GM12878 (cell line): ENCODE data around the gene C3orf20. TPM values are rescaled to one million over a fixed set of nuclear protein-coding genes. Genes with fewer than 3 reads are reported as not detected.

Source experiments
- ATAC-seq: fragments of 200-7000 bp; cut with Tn5 transposase; 3 replicates; pipeline ENCODE4 v1.9.1; 2020; ENCODE audit warnings: mild to moderate bottlenecking, moderate library complexity
- BruUV-seq: library from RNA; stranded (reverse); fragments of 400-500 nt; replicated peaks from 2 replicates; lab custom pipeline; 2021; lab: Mats Ljungman, UMichigan
- CTCF ChIA-PET: fragments of 300-600 bp; sonication (Branson Sonifier 250); formaldehyde crosslinking; extraction: SDS; loops from one replicate; lab custom pipeline; 2021; ENCODE audit warnings: inconsistent platforms; lab: Yijun Ruan, JAX
- POLR2A ChIA-PET: fragments of 350-600 bp; formaldehyde crosslinking; extraction: SDS; loops from one replicate; lab custom pipeline; 2021; ENCODE audit warnings: inconsistent platforms; lab: Charles Lee
- RAD21 ChIA-PET: fragments of 300-600 bp; sonication (Branson Sonifier 250); formaldehyde crosslinking; loops from one replicate; lab custom pipeline; 2023; ENCODE audit warnings: antibody characterized with exemption; ENCODE audit not compliant: unreplicated experiment; lab: Charles Lee
- SMC1A ChIA-PET: fragments of 300-600 bp; sonication (Branson Sonifier 250); formaldehyde crosslinking; loops from one replicate; lab custom pipeline; 2023; ENCODE audit not compliant: unreplicated experiment, uncharacterized antibody; lab: Charles Lee
- DNase-seq: peaks from one replicate; pipeline ENCODE4 v3.0.0-alpha.2; 2011; ENCODE audit warnings: low read depth, low spot score
- FAIRE-seq: peaks from 3 replicates; lab custom pipeline; 2011; peaks lifted over from hg19 to GRCh38; lab: Jason Lieb, UNC
- H2AFZ ChIP-seq: 2 replicates; pipeline ENCODE4 v1.6.0; 2011; ENCODE audit warnings: low read depth, low read length, control low read depth; ENCODE audit not compliant: control insufficient read depth
- H3K27ac ChIP-seq: 2 replicates; pipeline ENCODE4 v1.5.1; 2011; ENCODE audit warnings: control low read depth; ENCODE audit not compliant: control insufficient read depth, insufficient read depth
- H3K27me3 ChIP-seq, 2 experiments: replicated peaks in 1 of 2; 2 replicates each; pipeline versions ENCODE4 v1.6.0 to v1.6.1; 2011; ENCODE audit warnings: low read length in 1 of 2; ENCODE audit not compliant: control insufficient read depth in 2 of 2, insufficient read depth in 2 of 2
- H3K36me3 ChIP-seq, 2 experiments: 2 replicates each; pipeline ENCODE4 v1.5.1; 2011; ENCODE audit warnings: low read length in 1 of 2; ENCODE audit not compliant: control insufficient read depth in 2 of 2, insufficient read depth in 2 of 2
- H3K4me1 ChIP-seq: 2 replicates; pipeline ENCODE4 v1.6.1; 2011; ENCODE audit warnings: mild to moderate bottlenecking, low read length, moderate library complexity, mixed read lengths; ENCODE audit not compliant: control insufficient read depth, insufficient read depth
- H3K4me2 ChIP-seq: 2 replicates; pipeline ENCODE4 v1.6.0; 2011; ENCODE audit warnings: control low read depth; ENCODE audit not compliant: control insufficient read depth, insufficient read depth
- H3K4me3 ChIP-seq: fragments of 200-600 bp; sonication (generic); 2 replicates; pipeline ENCODE4 v1.5.1; 2016
- H3K79me2 ChIP-seq: 2 replicates; pipeline ENCODE4 v1.6.0; 2011; ENCODE audit warnings: low read length; ENCODE audit not compliant: control insufficient read depth, insufficient read depth
- H3K9ac ChIP-seq: 2 replicates; pipeline ENCODE4 v1.8.0; 2011; ENCODE audit warnings: low read length, control low read depth, mixed read lengths; ENCODE audit not compliant: control insufficient read depth, insufficient read depth
- H3K9me3 ChIP-seq: replicated peaks from 3 replicates; pipeline ENCODE4 v1.5.1; 2011; ENCODE audit warnings: mild to moderate bottlenecking, low read length; ENCODE audit not compliant: control insufficient read depth, insufficient read depth
- H4K20me1 ChIP-seq: 2 replicates; pipeline ENCODE4 v1.6.0; 2011; ENCODE audit not compliant: control insufficient read depth, insufficient read depth
- BRCA1 ChIP-seq: IDR thresholded peaks from 2 replicates; pipeline ENCODE4 v1.6.1; 2011; ENCODE audit warnings: low read depth, low read length, improper control_type of control experiment
- EED ChIP-seq: sonication (generic); IDR thresholded peaks from 2 replicates; pipeline ENCODE4 v1.6.1; 2016; ENCODE audit warnings: antibody characterized with exemption, low read depth
- FOXK2 ChIP-seq: fragments of 450-650 bp; IDR thresholded peaks from 2 replicates; pipeline ENCODE4 v1.6.1; 2017; ENCODE audit warnings: mild to moderate bottlenecking, moderate library complexity
- FOXM1 ChIP-seq: IDR thresholded peaks from 2 replicates; pipeline ENCODE4 v1.6.1; 2012; ENCODE audit warnings: low read depth, mild to moderate bottlenecking, inconsistent platforms, low read length, moderate library complexity
- KLF5 ChIP-seq: fragments of 450-650 bp; IDR thresholded peaks from 2 replicates; pipeline ENCODE4 v1.6.1; 2014; ENCODE audit warnings: mild to moderate bottlenecking; ENCODE audit not compliant: partially characterized antibody
- NR2C1 ChIP-seq: fragments of 450-650 bp; IDR thresholded peaks from 2 replicates; pipeline ENCODE4 v1.6.1; 2017; ENCODE audit warnings: antibody characterized with exemption, mild to moderate bottlenecking, moderate library complexity
- PML ChIP-seq: IDR thresholded peaks from 2 replicates; pipeline ENCODE4 v1.6.1; 2012; ENCODE audit warnings: low read length, inconsistent platforms
- POLR2AphosphoS2 ChIP-seq: IDR thresholded peaks from 2 replicates; pipeline ENCODE4 v1.6.1; 2011; ENCODE audit warnings: low read depth, mild to moderate bottlenecking, low read length, improper control_type of control experiment, moderate library complexity
- SKIL ChIP-seq: fragments of 450-650 bp; IDR thresholded peaks from 2 replicates; pipeline ENCODE4 v1.6.1; 2017; ENCODE audit warnings: mild to moderate bottlenecking, low read depth, inconsistent platforms; ENCODE audit not compliant: poor library complexity, severe bottlenecking
- SMARCA5 ChIP-seq: fragments of 450-650 bp; IDR thresholded peaks from 2 replicates; pipeline ENCODE4 v1.6.1; 2017; ENCODE audit warnings: mild to moderate bottlenecking
- SRF ChIP-seq, 2 experiments: IDR thresholded peaks; 2 replicates each; pipeline ENCODE4 v1.6.1; 2011; ENCODE audit warnings: low read depth in 2 of 2, low read length in 2 of 2, mild to moderate bottlenecking in 1 of 2, moderate library complexity in 1 of 2
- ZNF592 ChIP-seq: fragments of 450-650 bp; IDR thresholded peaks from 2 replicates; pipeline ENCODE4 v1.6.1; 2017; ENCODE audit warnings: mild to moderate bottlenecking, moderate library complexity
- WGBS: methylation state at CpG from one replicate; pipeline ENCODE4 v1.1.6; 2016; ENCODE audit warnings: low lambda C conversion rate; ENCODE audit not compliant: insufficient replicate concordance, insufficient coverage; ENCODE audit errors: missing lambda C conversion rate; 5-methylcytosine and 5-hydroxymethylcytosine counted together
- in situ Hi-C: fragments of 300-500 bp; cut with MboI; formaldehyde crosslinking; loops from 9 replicates; pipeline ENCODE4 v1.14.3; 2018; ENCODE audit warnings: mixed read lengths
- intact Hi-C: fragments of 100-400 bp; cut with micrococcal nuclease; formaldehyde crosslinking; loops from one replicate; pipeline ENCODE4 v1.14.2; 2022; ENCODE audit not compliant: unreplicated experiment
- polyA plus RNA-seq, 11 experiments: library from polyadenylated mRNA; depleted of rRNA in 4 of 11; unstranded in 6 of 11; stranded (reverse) in 5 of 11; fragments of >200 nt; fragmentation: Nextera tagmentation in 4 of 11; fragmentation: Illumina TruSeq in 1 of 11; extraction: Ambion mirVana in 4 of 11; extraction: Trizol in 1 of 11; gene quantifications; 1 replicate in 1 of 11; 2 replicates in 10 of 11; pipeline versions ENCODE4 v1.2.1 to v1.2.3, GENCODE V29; 2011 to 2016; ENCODE audit warnings: inconsistent platforms in 2 of 11, missing spikeins in 2 of 11, low read depth in 1 of 11
- total RNA-seq, 4 experiments: library from RNA; depleted of rRNA in 3 of 4; stranded (reverse); fragments of >200 nt in 3 of 4; fragmentation: Illumina TruSeq in 1 of 4; extraction: Trizol in 1 of 4; gene quantifications; 2 replicates each; pipeline versions ENCODE4 v1.2.1 to v1.2.3, GENCODE V29; 2013 to 2021

The C3orf20 gene
- total and polyA plus RNA-seq, 10 of the 15 experiments (the other 5 are each of a cell fraction or from before 2014, with no cell fraction given) = 0.05 to 2.9 (median 1.0) TPM

DNA sequence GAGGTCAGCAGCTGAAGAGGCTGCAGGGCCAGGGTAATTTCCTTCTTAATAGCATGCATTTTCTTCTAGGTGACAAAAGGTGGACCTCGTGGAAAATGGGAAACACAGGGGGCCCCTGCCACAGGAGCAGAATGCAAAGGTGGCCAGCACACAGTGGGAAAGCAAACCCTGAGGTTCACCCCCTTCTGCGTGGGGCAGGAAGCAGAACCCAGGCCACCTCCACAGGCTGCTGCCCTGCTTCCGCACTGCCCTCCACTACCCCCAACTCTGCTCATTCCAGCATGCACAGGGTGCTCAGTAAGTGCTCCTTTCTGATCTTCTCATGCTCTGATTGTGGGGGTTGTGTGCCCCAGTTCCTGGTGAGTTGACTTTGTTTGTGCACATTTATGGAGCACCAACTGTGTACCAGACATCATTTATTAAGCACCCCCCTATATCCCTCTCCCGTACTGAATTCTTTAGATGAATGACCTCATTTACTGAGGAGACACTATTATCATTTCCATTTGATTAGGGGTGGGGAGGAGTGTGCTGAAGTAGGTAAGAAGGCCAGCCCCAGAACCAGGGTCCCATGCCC lies 131.1 kb downstream of the C3orf20 start:
- in situ Hi-C loops (no loop called here), intact Hi-C loops (no loop called here)
- FAIRE-seq = no peak
- no TSS peak for BruUV-seq
- Histone ChIP-seq H3K4me1 (no peaks in the 10 kb centered on the region), H3K27ac (no peak overlapping the region), H3K4me2 (no peak overlapping the region), H4K20me1 (no peaks in the 10 kb centered on the region), H3K27me3 (peaks cover 0 to 5% of the 10 kb centered on the region in 2 experiments; a peak in 2 of 4 replicates), H2AFZ (no peak overlapping the region)
- no peak for DNase-seq
- CTCF ChIA-PET = interaction anchor here (1.0 to 1.4 kb wide), 3 partner anchors 9 to 133 kb away, joined by 3 to 4 read pairs (median 3); no protein-coding TSS in a partner anchor
- 19% methylated on average over 4 of the region's 4 CpGs for WGBS
- SMC1A ChIA-PET = interaction anchor here (0.9 to 1.0 kb wide), 2 partner anchors 29 to 41 kb away, joined by 3 to 4 read pairs; no protein-coding TSS in a partner anchor
- TF ChIP-seq SRF (IDR thresholded peaks at IDR 0.05; ENCODE audit: low read depth in 2 of 2, low read length in 2 of 2) = no peak
- TF ChIP-seq SMARCA5 = no peak
- no peak for TF ChIP-seq KLF5
- TF ChIP-seq PML = no peak
- TF ChIP-seq BRCA1 = no peak
- TF ChIP-seq FOXK2 = no peak
- TF ChIP-seq NR2C1 = no peak
- no peak for TF ChIP-seq SKIL
- TF ChIP-seq EED = no peak
- no peak for TF ChIP-seq POLR2AphosphoS2
- no peak for TF ChIP-seq FOXM1
- no peak for TF ChIP-seq ZNF592
- TF ChIP-seq, all 136 proteins: peak for 0
- Histone ChIP-seq H3K36me3 (no peaks in the 10 kb centered on the region), H3K9ac (no peak overlapping the region), H3K79me2 (no peaks in the 10 kb centered on the region), H3K9me3 (no peaks in the 10 kb centered on the region), H3K4me3 (no peak overlapping the region)
- RAD21 ChIA-PET = interaction anchor here (1.2 kb wide), 1 partner anchor 115 kb away, joined by 5 read pairs; no protein-coding TSS in a partner anchor
- no peak for ATAC-seq
- POLR2A ChIA-PET = interaction anchor here (0.6 kb wide), 1 partner anchor 10 kb away, joined by 5 read pairs; no protein-coding TSS in a partner anchor
